HG03565 (cell line): ENCODE data around the gene CHERP.
"Not testable (repeated sequence)": the region's sequence is repeated elsewhere in the genome, so short reads cannot be mapped to it uniquely, and the experiment has no call there.

Source experiments
- ATAC-seq: cut with Tn5 transposase; IDR thresholded peaks from one replicate; pipeline ENCODE4 v1.9.1; 2021; ENCODE audit warnings: mild to moderate bottlenecking, moderate library complexity; ENCODE audit not compliant: unreplicated experiment

CHERP gene

GRCh38 chr19:16544473-16545231 is 2.4 kb upstream of the CHERP start:
- ATAC-seq, result no peak

- not testable (repeated sequence) for ATAC-seq
These were observed 1.5 kb upstream of the CHERP start for GRCh38 chr19:16543734-16544133.

GRCh38 chr19:16542910-16543472 is 754 bp upstream of the CHERP start:
- ATAC-seq, result no peak

GRCh38 chr19:16541526-16542044 is 652 bp downstream of the CHERP start:
- no peak for ATAC-seq

- no peak for ATAC-seq
These were observed 1.3 kb downstream of the CHERP start for GRCh38 chr19:16540948-16541347.

- no peak for ATAC-seq
These were observed 5.1 kb downstream of the CHERP start for GRCh38 chr19:16537111-16537510.

- ATAC-seq, result no peak
These were observed 6.1 kb downstream of the CHERP start for GRCh38 chr19:16536130-16536529.

- no peak for ATAC-seq
These were observed 6.9 kb downstream of the CHERP start for GRCh38 chr19:16535381-16535780.

GRCh38 chr19:16532440-16533234 is 9.6 kb downstream of the CHERP start:
- no peak for ATAC-seq

GRCh38 chr19:16531380-16531669 is 10.9 kb downstream of the CHERP start:
- ATAC-seq, result no peak

GRCh38 chr19:16530540-16531379 is 11.5 kb downstream of the CHERP start:
- no peak for ATAC-seq

- ATAC-seq, result no peak
These were observed 12.6 kb downstream of the CHERP start for GRCh38 chr19:16529466-16530144.

- no peak for ATAC-seq
These were observed 14.2 kb downstream of the CHERP start for GRCh38 chr19:16527971-16528521.

GRCh38 chr19:16527334-16527935 is 14.8 kb downstream of the CHERP start:
- no peak for ATAC-seq

GRCh38 chr19:16525751-16526481 is 16.3 kb downstream of the CHERP start:
- no peak for ATAC-seq

- ATAC-seq, result no peak
These were observed 17.1 kb downstream of the CHERP start for GRCh38 chr19:16524991-16525734.

- no peak for ATAC-seq
These were observed 19.5 kb downstream of the CHERP start for GRCh38 chr19:16522559-16523377.
